Measurements from ENCODE around the gene FOXF2.

DNA sequence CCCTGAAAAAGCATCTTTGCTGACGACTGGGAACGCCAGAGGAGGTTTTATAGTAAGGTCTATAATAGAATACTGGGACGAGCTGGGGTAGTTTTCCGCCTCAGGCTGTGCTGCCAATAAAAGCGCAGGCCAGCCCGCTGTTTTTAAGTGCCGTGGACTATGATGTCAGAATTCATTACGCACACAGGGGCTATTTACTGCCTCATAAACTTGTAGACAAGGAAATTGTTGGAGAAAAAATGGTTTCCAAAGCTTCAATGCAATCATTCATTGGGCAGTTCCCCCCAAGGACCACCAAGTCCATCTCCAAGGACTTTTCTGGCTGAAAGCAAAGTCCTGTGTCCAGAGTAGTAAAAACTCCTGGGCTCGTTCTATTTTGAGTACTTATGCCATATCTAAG lies 20.4 kb upstream of the FOXF2 start:
- no peak for TF ChIP-seq POLR2AphosphoS5 (IDR thresholded peaks at IDR 0.05)
- TF ChIP-seq, protein P1, sequence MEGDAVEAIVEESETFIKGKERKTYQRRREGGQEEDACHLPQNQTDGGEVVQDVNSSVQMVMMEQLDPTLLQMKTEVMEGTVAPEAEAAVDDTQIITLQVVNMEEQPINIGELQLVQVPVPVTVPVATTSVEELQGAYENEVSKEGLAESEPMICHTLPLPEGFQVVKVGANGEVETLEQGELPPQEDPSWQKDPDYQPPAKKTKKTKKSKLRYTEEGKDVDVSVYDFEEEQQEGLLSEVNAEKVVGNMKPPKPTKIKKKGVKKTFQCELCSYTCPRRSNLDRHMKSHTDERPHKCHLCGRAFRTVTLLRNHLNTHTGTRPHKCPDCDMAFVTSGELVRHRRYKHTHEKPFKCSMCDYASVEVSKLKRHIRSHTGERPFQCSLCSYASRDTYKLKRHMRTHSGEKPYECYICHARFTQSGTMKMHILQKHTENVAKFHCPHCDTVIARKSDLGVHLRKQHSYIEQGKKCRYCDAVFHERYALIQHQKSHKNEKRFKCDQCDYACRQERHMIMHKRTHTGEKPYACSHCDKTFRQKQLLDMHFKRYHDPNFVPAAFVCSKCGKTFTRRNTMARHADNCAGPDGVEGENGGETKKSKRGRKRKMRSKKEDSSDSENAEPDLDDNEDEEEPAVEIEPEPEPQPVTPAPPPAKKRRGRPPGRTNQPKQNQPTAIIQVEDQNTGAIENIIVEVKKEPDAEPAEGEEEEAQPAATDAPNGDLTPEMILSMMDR (IDR thresholded peaks at IDR 0.05): no peak
- TF ChIP-seq POLR2A (IDR thresholded peaks at IDR 0.05): no peak

Data from prostate gland (tissue), 2 donors.